CD1c-positive myeloid dendritic cell (primary cell): ENCODE data around the gene MYH13.
"Not testable (repeated sequence)": the region's sequence is repeated elsewhere in the genome, so short reads cannot be mapped to it uniquely, and the experiment has no call there.

ENCODE experiments used
- DNase-seq: peaks from one replicate; pipeline ENCODE4 v3.0.0-alpha.2; 2016; ENCODE audit errors: extremely low spot score

MYH13 gene

GRCh38 chr17:10304758-10305300 is 68.0 kb downstream of the MYH13 start:
- no peak for DNase-seq

DNA sequence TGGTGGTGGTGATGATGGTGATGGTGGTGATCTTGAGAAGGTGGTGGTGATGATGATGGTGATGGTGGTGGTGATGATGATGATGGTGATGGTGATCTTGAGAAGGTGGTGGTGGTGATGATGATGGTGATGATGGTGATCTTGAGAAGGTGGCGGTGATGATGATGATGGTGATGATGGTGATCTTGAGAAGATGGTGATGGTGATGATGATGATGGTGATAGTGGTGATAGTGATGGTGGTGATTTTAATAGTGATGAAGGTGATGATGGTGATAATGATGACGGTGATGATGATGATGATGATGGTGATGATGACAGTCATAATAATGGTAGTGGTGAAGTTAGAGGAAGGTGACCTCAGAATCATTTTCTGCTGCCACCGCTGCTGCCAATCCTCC is 75.1 kb downstream of the MYH13 start:
- DNase-seq = no peak

- DNase-seq = peak; percentile 64
These were observed 77.0 kb downstream of the MYH13 start for GRCh38 chr17:10295728-10296343.

DNA sequence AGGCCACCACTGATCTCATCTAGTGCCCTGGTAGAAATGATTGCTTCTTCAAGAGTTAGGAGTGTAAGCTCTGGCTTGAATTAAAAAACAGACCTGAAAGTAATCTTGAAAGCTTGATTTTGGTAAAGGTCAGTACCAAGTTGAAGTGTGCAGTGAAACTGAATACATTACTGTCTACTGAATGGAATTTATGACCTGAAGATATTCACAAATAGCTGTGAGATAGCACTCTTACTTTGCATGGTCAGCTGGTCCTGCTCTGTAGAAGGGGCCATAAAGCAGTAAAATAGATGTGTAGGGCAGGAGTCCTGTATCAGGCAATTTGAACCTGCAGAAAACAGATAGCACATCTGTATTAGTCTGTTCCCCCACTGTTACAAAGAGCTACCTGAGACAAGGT is 78.6 kb downstream of the MYH13 start:
- DNase-seq = no peak

DNA sequence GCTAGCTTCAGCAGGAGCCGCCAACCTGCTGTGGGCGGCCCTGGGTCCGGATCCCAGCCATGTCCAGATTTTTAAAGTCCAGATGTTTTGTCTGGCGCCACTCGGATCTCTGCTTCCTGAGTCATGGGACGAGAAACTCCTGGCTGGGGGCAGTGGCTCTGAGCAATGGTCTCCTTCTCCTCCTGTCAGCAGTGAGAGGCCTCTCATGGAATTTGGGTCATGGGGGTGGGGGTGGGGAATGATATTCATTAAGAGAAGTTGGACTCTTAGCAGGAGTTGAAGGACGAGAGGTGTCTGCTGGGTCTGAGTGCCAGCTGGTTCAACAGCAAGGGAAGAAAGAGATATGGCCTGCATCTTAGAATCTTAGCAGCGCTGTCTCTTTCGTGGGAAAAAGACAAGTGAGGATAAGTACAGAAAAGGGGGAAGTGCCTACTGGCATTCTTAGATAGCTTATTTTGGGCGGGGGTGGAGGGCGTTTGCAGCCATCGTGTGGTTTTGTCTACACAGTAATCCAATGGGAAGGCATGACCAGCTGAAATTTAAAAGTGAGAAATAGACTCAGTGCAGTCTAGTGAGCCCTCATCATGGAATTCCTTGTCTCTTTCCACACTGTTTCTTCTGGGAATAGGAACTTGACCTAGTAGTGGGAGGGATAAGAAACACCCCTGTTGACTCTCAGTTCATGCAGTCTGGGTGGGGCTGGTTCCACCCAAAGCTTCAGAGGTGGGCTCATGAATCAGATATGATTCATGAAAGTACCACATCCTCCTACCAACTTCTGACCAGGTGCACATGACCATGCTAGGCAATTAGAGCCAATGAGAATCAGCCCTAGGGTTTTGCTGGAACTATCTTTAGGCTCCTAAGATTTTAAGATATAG is 80.5 kb downstream of the MYH13 start:
- peak; percentile 69 for DNase-seq

DNA sequence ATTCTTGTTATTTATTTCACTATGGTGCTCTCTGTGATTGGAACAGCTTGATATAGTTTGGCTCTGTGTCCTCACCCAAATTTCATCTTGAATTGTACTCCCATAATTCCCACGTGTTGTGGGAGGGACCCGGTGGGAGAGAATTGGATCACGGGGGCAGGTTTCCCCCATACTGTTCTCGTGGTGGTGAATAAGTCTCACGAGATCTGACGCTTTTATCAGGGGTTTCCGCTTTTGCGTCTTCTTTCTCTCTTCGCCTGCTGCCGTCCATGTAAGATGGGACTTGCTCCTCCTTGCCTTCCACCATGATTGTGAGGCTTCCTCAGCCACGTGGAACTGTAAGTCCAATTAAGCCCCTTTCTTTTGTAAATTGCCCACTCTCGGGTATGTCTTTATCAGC is 81.2 kb downstream of the MYH13 start:
- not testable (repeated sequence) for DNase-seq

DNA sequence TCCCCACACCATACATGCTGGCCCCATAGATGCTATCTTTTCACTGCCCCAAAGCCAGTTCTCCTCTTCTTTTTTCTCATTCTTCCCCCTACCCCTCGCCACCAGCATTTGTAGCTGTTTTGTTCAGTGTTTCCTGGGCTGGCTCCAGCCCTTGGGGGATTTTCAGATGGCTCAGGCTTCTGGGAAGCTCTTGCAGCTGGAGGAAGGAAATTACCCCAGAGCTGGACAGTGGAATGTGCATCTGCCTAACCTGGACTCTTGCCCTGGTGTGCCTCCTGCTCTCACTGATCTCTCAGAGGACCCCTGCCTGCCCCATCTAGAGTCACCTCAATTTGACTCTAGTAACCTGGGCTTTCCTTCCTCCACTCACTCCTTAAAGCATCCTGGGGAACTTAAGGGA is 82.8 kb downstream of the MYH13 start:
- no peak for DNase-seq

DNA sequence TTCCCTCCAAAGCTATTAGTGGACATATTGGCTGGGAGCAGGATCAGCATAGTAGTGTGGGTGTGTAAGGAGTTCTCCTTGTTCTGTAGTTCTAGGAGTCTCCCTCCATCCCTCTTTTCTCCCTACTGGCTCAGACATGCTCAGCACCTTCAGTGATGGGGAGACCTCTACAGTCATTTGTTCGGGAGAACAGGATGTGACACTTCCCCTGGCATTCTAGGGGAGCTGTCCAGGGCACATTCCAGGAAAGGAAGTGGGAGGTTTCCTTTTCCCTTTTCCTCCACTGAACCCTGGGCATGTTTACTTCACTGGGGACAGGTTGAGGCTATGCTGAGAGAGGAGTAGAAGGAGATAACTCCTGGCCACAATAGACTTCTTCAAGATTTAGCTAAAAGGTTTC is 86.5 kb downstream of the MYH13 start:
- no peak for DNase-seq

GRCh38 chr17:10285896-10286295 is 86.9 kb downstream of the MYH13 start:
- DNase-seq = no peak

DNA sequence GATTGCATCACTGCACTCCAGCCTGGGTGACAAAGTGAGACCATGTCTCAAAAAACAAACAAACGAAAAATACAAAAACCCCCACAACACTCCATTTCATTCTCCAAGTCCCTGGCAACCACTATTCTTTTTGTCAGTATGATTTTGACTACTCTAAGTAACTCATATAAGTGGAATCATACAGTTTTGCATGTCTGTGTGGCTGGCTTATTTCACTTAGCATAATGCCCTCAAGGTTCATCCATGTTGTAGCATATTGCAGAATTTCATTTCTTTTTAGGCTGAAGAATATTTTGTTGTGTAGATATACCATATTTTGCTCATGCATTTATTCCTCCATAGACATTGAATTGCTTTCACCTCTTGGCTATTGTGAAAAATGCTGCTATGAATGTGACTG is 92.7 kb downstream of the MYH13 start:
- no peak for DNase-seq

DNA sequence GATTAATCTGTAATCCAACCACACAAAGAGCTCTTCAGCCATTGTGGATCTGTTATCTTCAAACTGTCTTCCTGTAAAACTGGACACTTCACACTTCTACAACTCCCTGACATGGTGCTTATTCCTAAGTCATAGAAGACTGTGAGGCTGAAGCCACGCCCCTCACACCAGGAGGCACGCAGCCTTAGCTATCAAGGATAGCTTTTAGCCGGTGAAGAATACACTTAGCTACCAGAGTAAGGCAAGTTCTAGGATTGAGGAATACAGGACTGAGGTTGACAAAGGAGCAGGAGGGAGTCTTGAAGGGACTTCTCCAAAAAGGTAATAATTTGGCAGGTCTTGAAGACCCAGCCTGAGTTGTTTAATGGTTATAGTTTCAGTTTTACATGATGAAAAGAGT is 94.6 kb downstream of the MYH13 start:
- no peak for DNase-seq

GRCh38 chr17:10276436-10276835 is 96.4 kb downstream of the MYH13 start:
- no peak for DNase-seq

DNA sequence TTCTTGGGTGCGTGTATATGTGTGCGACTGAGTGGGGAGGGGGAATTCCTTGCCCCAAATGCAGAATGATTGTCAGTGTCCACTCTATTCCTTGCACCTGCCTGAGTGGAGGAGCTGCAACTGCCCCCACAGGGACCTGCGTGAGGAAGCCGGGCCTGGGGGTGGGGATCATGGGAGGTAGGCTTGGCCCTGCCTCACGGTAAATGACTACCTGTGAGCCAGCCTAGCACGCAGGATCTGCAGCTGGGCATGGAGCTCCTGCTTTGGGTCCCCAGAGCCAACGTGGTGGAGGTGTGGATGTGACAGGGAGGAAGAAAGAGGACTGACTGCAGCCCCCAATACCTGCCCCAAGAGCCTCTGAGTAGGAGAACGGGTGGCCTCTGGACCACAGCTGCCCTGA is 97.4 kb downstream of the MYH13 start:
- DNase-seq = no peak

- DNase-seq = peak; percentile 3
These were observed 101.7 kb downstream of the MYH13 start for GRCh38 chr17:10271106-10271562.

DNA sequence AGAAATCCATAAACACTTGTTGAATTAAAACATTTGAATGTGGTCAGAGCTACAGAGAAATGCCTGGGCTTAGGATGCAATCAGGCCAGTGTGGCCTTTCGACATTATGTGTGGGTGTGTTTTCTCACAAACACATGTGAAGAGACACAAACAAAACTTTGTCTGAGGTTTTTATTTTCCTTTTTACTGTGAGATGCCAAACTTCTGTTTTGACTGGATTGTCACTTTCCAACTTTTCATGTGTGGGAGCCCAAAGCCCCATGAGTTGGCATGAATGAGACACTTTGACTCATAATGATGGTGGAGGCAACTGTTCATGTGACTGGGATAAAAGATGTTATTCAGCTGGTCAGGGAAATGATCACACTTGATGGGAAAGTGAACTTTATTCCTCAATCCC is 102.5 kb downstream of the MYH13 start:
- peak; percentile 48 for DNase-seq

- no peak for DNase-seq
These were observed 104.8 kb downstream of the MYH13 start for GRCh38 chr17:10268005-10268404.

DNA sequence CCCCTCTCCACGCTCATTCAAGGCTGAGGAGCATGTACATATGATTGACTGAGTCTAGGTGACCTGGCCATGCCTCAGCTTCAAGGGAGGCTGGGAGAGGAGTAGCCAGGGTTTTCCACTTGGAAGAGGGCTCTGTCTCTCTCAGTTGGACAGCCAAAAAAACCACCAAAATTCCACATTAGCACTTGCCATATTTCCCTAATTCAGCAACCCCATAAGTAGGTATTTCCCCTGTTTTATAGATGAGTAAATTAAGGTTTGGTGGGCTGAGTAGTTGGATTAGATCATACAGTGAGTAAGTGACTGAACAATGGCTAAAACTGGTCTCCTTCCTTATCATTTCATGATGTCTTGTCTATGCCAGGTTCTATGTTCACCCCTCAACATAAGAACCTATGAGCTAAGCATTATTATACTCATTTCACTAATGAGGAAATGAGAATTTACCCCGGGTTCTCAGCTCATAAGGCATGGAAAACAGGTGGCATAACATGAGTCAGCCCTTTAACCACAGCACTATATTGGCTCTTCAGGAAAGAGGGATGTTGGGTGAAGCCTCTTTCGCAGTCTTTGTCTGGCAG is 106.4 kb downstream of the MYH13 start:
- peak; percentile 5 for DNase-seq

DNA sequence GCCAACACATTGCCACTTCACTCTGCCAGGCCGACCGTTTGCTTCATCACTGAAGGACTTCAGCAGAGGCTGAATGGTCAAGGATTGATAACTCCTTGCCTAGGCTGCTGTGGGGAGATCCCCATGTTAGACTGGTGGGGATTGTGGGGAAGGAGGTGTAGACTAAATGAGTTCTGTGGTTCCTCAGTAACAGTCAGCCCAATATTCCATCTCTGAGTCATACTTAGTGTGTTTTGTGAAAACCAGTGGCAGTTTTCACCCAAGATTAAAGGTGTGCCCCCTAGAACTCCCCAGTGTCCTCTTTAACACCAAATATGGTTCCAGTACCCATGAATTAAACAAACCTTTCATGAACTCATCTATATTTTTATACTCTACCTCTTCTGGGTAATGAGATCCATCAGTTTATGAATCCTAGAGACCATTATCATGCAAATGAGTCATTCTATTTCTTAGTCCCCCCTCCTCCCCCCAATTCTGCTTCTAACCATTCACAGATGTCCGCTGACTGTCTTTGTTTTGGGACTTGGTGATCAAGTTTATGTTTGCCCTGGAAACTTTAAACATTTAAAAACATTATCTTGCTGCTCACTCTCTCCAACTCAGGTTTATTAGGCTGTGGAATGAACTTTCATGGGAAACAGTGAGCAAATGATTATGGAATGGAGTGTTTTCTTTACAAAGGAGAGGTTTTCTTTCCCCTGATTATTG is 107.6 kb downstream of the MYH13 start:
- no peak for DNase-seq

- no peak for DNase-seq
These were observed 108.8 kb downstream of the MYH13 start for GRCh38 chr17:10264051-10264450.

DNA sequence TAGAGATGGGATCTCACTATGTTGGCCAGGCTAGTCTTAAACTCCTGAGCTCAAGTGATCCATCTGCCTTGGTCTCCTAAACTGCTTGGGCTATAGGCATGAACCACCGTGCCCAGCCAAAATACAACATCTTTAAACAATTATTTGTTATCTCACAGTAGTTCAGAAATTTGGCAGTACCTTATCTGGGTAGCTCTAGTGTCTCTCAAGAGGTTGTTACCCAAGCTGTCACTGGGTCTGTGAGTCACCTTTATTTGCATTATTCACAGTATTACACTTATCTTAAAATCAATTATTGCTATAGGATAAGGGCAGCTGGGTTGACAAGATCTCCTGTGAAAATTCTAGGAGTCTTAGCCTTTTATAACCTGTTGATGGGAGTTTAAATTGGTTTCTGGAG is 110.4 kb downstream of the MYH13 start:
- no peak for DNase-seq

DNA sequence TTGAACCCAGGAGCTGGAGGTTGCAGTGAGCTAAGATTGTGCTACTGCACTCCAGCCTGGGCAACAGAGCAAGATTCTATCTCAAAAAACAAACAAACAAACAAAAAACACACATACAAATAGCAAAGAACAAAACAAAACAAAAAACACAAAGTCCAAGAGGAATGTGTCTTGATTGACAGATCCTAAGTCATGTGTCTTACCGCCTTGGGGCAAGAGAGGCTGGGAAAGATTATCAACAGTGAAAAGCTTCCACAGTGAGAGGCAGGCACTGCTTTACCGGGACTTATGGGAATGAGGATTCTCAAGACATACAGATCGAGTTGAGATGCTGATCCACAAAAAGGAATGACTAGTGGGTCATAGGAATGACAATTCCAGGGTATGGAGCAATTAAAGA is 111.7 kb downstream of the MYH13 start:
- no peak for DNase-seq
